ENCODE results near the gene ELL2. TPM values are rescaled to one million over a fixed set of nuclear protein-coding genes. Genes with fewer than 3 reads are reported as not detected.

ELL2 gene
- total and polyA plus RNA-seq, 2 of the 13 experiments (the other 11 are each of a cell fraction or from before 2014, with no cell fraction given): 78.9 to 97.1 TPM

DNA sequence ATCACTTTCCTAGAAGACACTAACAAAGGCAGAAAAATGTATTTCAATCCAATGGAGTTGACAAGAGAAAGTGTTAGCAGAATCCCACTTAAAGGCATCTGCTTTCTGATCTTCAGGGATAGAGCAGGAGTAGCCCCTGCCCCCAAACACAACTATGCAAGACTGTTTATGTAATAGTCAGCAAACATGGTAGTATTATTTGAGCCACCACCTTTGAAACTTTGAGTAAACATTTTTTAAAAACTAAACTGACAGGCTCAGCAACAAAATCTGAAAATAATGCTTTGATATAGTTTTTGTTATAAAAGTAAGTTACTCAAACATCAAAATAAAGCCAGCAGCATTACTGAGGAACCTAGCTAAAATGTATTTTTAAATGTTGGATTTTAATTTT, 4.8 kb downstream of the ELL2 start (continued):
- TF ChIP-seq HMG20A (CRISPR knock-in tag; IDR thresholded peaks at IDR 0.05; ENCODE audit: borderline replicate concordance) (0 out of 2 replicates have a peak, but pooled peaks have one; percentile 28), SIX1 (CRISPR knock-in tag; IDR thresholded peaks at IDR 0.05; ENCODE audit: borderline replicate concordance) (peak; percentile 21; the same call in 1 of the 2 replicates), TOE1 (CRISPR knock-in tag; IDR thresholded peaks at IDR 0.05) (no peak), ISL2 (CRISPR knock-in tag; IDR thresholded peaks at IDR 0.05) (0 out of 2 replicates have a peak, but pooled peaks have one; percentile 24), FOXA1 (IDR thresholded peaks at IDR 0.05) (no peak), FOXA1 (CRISPR knock-in tag; IDR thresholded peaks at IDR 0.05) (peak; percentile 35; the same call in 1 of the 2 replicates), MEIS1 (CRISPR knock-in tag; IDR thresholded peaks at IDR 0.05; ENCODE audit: borderline replicate concordance) (no peak), MAF1 (CRISPR knock-in tag; IDR thresholded peaks at IDR 0.05; ENCODE audit: borderline replicate concordance) (no peak), ZNF644 (CRISPR knock-in tag; IDR thresholded peaks at IDR 0.05; ENCODE audit: low read depth) (0 out of 2 replicates have a peak, but pooled peaks have one; percentile 24), ZNF616 (CRISPR knock-in tag; IDR thresholded peaks at IDR 0.05; ENCODE audit: low read depth) (no peak), NCOA2 (CRISPR knock-in tag; IDR thresholded peaks at IDR 0.05) (peak; percentile 61; the same call in 1 of the 2 replicates), FOXA3 (CRISPR knock-in tag; IDR thresholded peaks at IDR 0.05) (peak; percentile 64; the same call in 1 of the 2 replicates), SRY (CRISPR knock-in tag; IDR thresholded peaks at IDR 0.05) (no peak), TOPORS (CRISPR knock-in tag; IDR thresholded peaks at IDR 0.05) (no peak), SOX6 (IDR thresholded peaks at IDR 0.05) (no peak), SOX6 (CRISPR knock-in tag; IDR thresholded peaks at IDR 0.05) (peak; percentile 63; the same call in 1 of the 2 replicates), TBX3 (IDR thresholded peaks at IDR 0.05; ENCODE audit: borderline replicate concordance) (no peak), BCL6 (CRISPR knock-in tag; IDR thresholded peaks at IDR 0.05) (peak; percentile 74), ZEB1 (IDR thresholded peaks at IDR 0.05; ENCODE audit: insufficient replicate concordance, low read depth) (no peak), TCF7L2 (IDR thresholded peaks at IDR 0.05; ENCODE audit: low read depth, low read length) (no peak)
- TF ChIP-seq, protein P1, sequence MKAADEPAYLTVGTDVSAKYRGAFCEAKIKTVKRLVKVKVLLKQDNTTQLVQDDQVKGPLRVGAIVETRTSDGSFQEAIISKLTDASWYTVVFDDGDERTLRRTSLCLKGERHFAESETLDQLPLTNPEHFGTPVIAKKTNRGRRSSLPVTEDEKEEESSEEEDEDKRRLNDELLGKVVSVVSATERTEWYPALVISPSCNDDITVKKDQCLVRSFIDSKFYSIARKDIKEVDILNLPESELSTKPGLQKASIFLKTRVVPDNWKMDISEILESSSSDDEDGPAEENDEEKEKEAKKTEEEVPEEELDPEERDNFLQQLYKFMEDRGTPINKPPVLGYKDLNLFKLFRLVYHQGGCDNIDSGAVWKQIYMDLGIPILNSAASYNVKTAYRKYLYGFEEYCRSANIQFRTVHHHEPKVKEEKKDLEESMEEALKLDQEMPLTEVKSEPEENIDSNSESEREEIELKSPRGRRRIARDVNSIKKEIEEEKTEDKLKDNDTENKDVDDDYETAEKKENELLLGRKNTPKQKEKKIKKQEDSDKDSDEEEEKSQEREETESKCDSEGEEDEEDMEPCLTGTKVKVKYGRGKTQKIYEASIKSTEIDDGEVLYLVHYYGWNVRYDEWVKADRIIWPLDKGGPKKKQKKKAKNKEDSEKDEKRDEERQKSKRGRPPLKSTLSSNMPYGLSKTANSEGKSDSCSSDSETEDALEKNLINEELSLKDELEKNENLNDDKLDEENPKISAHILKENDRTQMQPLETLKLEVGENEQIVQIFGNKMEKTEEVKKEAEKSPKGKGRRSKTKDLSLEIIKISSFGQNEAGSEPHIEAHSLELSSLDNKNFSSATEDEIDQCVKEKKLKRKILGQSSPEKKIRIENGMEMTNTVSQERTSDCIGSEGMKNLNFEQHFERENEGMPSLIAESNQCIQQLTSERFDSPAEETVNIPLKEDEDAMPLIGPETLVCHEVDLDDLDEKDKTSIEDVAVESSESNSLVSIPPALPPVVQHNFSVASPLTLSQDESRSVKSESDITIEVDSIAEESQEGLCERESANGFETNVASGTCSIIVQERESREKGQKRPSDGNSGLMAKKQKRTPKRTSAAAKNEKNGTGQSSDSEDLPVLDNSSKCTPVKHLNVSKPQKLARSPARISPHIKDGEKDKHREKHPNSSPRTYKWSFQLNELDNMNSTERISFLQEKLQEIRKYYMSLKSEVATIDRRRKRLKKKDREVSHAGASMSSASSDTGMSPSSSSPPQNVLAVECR (CRISPR knock-in tag; IDR thresholded peaks at IDR 0.05; ENCODE audit: borderline replicate concordance): no peak; the same call in 1 of the 2 replicates

Measured in HepG2 (cell line).